ENCODE measurements around the gene KRT83. TPM values are rescaled to one million over a fixed set of nuclear protein-coding genes. Genes with fewer than 3 reads are reported as not detected.

KRT83 gene
- total and polyA plus RNA-seq, 3 donors from 2014 or later = 0.39 to 1.2 (median 0.44) TPM

DNA sequence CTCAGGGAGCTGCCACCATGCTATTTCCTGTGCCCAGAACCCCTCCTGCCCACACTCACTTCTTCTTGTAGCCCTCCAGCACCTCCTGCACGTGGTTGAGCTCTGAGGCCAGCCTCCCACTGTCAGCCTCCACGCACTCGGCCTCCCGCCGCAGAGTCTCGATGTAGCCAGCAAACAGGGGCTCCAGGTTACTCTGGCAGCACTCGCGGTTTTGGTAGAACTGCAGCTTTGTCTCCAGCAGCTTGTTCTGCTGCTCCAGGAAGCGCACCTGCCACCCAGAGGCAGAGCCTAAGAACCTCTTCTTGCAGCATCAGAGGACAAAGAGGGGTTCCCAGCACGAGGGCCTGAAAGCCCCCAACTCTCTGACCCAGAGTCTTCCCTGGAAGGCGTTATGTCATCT is 2.1 kb downstream of the KRT83 start:
- H3K9me3 ChIP-seq = no peaks in the 10 kb centered on the region
- H3K27ac ChIP-seq = no peak overlapping the region
- H3K27me3 ChIP-seq = no peaks in the 10 kb centered on the region
- no peaks in the 10 kb centered on the region for H3K4me1 ChIP-seq
- 80 to 88% methylated on average over 7 to 11 of the region's 11 CpGs for WGBS, 2 donors
- DNase-seq = no peak
- no peak overlapping the region for H3K4me3 ChIP-seq
- TF ChIP-seq, protein P1, sequence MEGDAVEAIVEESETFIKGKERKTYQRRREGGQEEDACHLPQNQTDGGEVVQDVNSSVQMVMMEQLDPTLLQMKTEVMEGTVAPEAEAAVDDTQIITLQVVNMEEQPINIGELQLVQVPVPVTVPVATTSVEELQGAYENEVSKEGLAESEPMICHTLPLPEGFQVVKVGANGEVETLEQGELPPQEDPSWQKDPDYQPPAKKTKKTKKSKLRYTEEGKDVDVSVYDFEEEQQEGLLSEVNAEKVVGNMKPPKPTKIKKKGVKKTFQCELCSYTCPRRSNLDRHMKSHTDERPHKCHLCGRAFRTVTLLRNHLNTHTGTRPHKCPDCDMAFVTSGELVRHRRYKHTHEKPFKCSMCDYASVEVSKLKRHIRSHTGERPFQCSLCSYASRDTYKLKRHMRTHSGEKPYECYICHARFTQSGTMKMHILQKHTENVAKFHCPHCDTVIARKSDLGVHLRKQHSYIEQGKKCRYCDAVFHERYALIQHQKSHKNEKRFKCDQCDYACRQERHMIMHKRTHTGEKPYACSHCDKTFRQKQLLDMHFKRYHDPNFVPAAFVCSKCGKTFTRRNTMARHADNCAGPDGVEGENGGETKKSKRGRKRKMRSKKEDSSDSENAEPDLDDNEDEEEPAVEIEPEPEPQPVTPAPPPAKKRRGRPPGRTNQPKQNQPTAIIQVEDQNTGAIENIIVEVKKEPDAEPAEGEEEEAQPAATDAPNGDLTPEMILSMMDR (IDR thresholded peaks at IDR 0.05) = no peak
- TF ChIP-seq POLR2A (IDR thresholded peaks at IDR 0.05) = no peak
- intact Hi-C loops (cut with DNase I; ENCODE audit: low total_unique reads) = no loop called here
- H3K36me3 ChIP-seq (ENCODE audit: low read depth, missing control alignments) = no peaks in the 10 kb centered on the region

DNA sequence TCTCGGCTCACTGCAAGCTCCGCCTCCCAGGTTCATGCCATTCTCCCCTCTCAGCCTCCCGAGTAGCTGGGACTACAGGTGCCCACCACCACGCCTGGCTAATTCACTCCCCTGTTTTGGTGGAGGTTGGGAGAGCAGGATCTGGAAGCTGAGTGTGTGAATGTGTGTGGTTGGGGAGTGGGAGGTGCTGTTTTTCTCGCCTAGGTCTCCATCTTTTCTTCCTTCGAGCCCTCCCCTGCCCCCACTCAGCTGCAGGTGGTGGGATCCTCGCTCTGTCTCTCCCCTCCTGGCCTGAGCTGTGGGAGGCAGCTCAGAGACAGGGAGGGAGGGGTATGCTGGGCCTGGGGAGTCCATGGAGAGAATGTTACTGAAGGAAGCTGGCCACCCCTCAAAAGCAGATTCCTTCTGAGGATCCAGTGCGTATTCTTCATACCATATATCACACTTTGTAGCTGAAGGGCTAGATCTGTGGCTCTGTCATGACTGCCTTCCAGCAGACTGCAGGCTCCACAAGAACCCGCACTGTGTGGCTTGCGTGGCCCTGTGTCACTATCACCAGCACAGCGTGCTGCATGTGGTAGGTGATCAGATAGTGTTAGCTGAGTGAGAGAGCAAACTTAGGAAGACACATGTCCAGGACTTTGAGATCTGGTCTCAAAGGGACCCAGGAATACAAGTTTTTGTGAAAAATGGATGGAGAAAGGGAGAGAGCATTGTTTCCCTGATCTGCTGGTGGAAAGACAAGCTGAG is 2.8 kb downstream of the KRT83 start:
- Histone ChIP-seq H3K27me3 (no peaks in the 10 kb centered on the region), H3K9me3 (no peaks in the 10 kb centered on the region), H3K36me3 (ENCODE audit: low read depth, missing control alignments) (no peaks in the 10 kb centered on the region), H3K27ac (no peak overlapping the region), H3K4me1 (no peaks in the 10 kb centered on the region), H3K4me3 (no peak overlapping the region)
- no peak for TF ChIP-seq POLR2A (IDR thresholded peaks at IDR 0.05)
- TF ChIP-seq, protein P1 (IDR thresholded peaks at IDR 0.05) = no peak
- intact Hi-C loops (cut with DNase I; ENCODE audit: low total_unique reads) = no loop called here
- DNase-seq = no peak
- WGBS, 2 donors = 83 to 85% methylated on average over 5 to 11 of the region's 11 CpGs

DNA sequence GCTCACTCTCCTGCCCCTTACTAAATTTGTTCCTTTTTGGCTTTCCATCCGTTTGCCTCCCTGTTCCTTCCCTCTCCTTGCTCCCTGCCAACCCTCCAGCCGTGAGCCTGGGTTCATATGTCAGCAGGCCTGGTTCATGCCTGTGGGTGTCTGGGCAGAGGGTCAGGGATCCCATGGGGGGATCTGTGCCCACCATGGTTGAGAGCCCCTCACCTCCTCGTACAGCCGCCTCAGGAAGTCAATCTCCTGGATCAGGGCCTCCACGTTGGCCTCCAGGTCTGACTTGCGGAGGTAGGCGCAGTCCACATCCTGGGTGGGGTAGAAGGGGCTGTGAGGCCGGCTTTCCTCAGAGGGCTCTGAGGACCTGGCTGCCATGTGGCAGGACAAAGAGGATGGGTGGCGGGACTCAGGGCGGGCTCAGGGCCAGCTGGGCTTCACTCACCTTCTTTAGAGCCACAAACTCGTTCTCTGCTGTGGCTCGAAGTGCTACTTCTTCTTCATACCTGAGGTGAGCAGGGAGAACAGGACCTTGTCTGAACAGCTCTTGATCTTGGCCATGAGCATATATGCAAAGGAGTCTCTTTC is 3.6 kb downstream of the KRT83 start:
- no peaks in the 10 kb centered on the region for H3K9me3 ChIP-seq
- no peak for DNase-seq
- no peaks in the 10 kb centered on the region for H3K4me1 ChIP-seq
- no peak overlapping the region for H3K4me3 ChIP-seq
- intact Hi-C loops (cut with DNase I; ENCODE audit: low total_unique reads) = no loop called here
- WGBS, 2 donors = 80 to 93% methylated on average over 6 to 12 of the region's 12 CpGs
- no peak overlapping the region for H3K27ac ChIP-seq
- TF ChIP-seq, protein P1 (IDR thresholded peaks at IDR 0.05) = no peak
- TF ChIP-seq POLR2A (IDR thresholded peaks at IDR 0.05) = no peak
- H3K27me3 ChIP-seq = no peaks in the 10 kb centered on the region
- no peaks in the 10 kb centered on the region for H3K36me3 ChIP-seq (ENCODE audit: low read depth, missing control alignments)

DNA sequence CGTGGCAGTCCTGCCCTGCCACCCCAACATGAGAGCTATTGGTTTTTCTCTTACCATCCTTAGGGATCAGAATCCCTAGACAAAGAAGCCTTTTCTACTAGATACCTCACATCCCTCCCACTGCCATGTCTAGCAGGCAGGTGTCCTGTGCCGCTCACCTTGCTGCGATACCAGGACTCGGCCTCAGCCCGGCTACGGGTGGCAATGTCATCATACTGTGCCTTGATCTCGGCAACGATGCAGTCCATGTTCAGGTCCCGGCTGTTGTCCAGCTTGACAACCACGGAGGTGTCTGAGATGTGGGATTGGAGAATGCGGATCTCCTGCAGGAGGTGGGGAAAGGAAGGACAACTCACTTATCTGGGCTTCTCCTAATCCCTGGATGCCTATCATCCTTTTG is 4.5 kb downstream of the KRT83 start:
- TF ChIP-seq POLR2A (IDR thresholded peaks at IDR 0.05) = no peak
- TF ChIP-seq, protein P1 (IDR thresholded peaks at IDR 0.05) = no peak
- Histone ChIP-seq H3K27me3 (no peaks in the 10 kb centered on the region), H3K4me3 (no peak overlapping the region), H3K9me3 (no peaks in the 10 kb centered on the region), H3K27ac (no peak overlapping the region), H3K4me1 (no peaks in the 10 kb centered on the region), H3K36me3 (ENCODE audit: low read depth, missing control alignments) (no peaks in the 10 kb centered on the region)
- WGBS, 2 donors = 79 to 96% methylated on average over 11 of the region's 11 CpGs
- intact Hi-C loops (cut with DNase I; ENCODE audit: low total_unique reads) = no loop called here
- no peak for DNase-seq

Measured in testis (tissue), 3 donors.